HG03575 (cell line): ENCODE data around the gene AKNA.

Experiments used
- ATAC-seq: cut with Tn5 transposase; IDR thresholded peaks from one replicate; pipeline ENCODE4 v1.9.1; 2021; ENCODE audit not compliant: unreplicated experiment, insufficient number of reproducible peaks, low FRiP score; ENCODE audit errors: extremely low read depth

The AKNA gene

DNA sequence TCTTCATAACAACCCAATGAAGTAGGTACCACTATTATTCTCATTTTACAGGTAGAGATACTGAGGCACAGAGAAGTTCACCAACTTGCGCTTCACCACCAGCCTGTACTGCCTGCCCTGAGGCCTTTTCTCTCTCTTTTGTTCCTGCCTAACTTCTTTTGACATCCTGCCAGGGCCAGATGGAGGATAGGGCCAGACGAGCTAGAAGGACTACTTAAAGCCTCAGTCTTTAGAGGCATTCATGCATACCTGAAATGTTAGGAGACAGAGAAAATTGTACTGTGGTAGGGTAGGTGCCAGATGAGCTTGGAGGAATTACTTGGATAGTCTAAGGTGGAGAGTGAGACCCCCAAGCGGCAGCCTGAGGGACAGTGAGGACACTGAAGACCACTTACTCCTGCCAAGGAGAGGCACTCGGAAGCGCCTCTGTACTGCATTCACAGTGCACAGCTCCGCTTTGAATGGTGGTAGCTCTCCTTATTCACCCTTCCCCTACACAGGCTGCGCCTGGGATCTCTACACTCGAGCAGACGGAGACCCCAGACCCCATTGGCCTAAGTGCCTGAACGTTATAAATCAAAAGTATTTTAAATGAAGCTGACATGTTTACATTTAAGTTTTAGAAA, 71.1 kb downstream of the AKNA start:
- ATAC-seq, result no peak

DNA sequence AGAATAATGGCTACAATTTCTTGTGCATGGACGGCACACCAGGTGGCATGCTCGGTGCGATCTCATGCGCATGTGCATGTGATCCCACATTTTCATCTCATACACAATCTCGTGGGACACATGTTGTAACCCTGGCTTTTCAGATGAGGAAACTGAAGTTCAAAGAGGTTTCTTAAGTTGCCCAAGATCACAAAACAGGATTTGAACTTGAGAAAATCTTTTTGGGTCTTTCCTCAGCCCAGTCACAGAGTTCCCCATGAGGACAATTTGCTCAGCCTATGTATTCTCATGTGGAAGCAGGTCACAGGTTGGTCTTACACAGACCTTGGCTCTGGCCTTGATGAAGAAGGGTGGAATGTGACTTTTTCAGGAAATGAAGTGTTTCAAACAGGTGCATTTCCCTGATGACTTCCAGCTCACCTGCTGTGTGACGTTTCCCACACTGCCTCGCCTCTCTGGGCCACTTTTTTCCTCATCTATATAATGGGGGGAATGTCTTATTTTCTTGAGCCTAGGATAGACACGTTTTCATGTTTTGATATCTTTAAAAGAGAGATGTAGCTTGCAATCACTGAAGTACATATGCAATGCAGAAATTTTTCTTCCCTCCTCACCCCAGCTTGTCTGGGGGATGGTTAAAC, 71.9 kb downstream of the AKNA start:
- ATAC-seq, result no peak

DNA sequence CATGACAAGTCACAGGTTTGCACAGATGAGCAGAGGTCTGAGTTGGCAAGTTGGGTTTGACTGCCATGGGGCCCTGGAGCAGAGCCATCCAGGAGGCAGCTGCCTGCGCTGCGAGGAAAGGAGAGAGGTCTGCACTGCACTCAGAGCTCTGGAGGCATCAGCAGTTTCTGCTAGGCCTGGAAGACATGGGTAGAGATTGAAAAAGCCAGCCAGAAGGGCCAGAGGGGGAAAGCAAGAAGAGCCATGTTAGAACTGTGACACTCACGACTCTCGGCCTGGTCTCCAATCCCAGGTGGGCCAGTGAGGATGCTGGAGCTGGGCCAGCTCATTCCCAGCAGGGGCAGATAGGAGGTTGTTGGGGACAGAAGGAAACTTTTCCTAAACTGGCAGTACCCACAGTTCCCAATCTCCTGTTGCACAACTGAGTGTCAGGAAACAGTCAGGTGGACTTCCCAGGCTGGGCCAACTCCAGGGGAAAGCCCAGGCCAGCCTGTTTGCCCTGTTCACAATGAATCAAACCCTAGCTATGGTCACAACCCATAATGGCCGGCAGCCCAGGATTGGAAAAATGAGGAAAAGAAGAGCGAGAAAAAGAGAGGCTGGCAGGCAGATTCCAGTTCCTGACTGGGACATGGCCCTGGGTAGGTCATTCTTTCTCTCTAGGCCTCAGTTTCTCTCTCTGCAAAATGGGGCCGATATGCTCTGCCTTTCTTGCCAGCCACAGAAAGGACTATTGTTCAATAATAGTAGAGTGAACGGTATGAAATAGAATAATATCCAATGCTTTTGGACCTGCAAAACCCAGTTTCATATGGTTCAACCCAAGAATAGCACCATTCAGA, 72.7 kb downstream of the AKNA start:
- no peak for ATAC-seq

- ATAC-seq, result no peak
Observed at GRCh38 chr9:114314256-114314867, 73.4 kb downstream of the AKNA start.

- no peak for ATAC-seq
Observed at GRCh38 chr9:114313186-114313585, 74.6 kb downstream of the AKNA start.

- no peak for ATAC-seq
Observed at GRCh38 chr9:114312513-114312875, 75.3 kb downstream of the AKNA start.

GRCh38 chr9:114311571-114312512, 75.9 kb downstream of the AKNA start:
- no peak for ATAC-seq

- ATAC-seq, result no peak
Observed at GRCh38 chr9:114310471-114311450, 77.0 kb downstream of the AKNA start.

DNA sequence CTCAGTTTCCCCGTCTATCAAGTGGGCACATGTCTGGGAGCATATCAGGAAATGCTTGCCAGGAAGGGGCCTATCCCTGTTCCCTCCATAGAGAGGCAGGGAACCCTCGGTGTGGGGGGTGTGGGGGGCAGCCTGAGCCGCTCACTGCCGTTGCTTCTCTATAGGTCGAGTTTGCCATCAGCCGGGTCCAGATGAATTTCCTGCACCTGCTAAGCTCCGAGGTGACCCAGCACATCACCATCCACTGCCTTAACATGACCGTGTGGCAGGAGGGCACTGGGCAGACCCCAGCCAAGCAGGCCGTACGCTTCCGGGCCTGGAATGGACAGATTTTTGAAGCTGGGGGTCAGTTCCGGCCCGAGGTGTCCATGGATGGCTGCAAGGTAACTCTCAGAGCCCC, 78.7 kb downstream of the AKNA start:
- ATAC-seq, result no peak

GRCh38 chr9:114308361-114308950, 79.3 kb downstream of the AKNA start:
- ATAC-seq, result no peak

GRCh38 chr9:114307899-114308267, 79.9 kb downstream of the AKNA start:
- ATAC-seq, result no peak

- ATAC-seq, result no peak
Observed at GRCh38 chr9:114304416-114305188, 83.2 kb downstream of the AKNA start.

GRCh38 chr9:114303977-114304376, 83.8 kb downstream of the AKNA start:
- no peak for ATAC-seq

GRCh38 chr9:114303571-114303970, 84.2 kb downstream of the AKNA start:
- no peak for ATAC-seq

DNA sequence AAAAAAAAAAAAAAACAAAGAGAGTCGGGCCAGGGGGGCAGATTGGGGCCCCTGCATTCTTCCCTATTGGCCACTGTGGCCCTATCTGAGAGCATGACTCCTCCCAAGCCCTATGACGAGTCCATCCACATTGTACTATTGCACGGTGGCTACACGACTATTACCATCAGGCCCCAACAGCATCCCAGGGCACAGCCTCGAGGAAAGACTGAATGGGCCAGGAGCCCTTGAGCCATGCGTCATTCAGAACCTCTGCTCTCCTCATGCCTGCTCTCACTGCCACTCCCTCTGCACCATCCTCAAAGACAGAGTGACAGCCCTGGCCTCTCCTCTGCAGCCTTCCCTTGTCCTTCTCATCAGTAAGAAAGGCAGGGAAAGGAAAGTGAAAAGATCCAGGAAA, 85.1 kb downstream of the AKNA start:
- ATAC-seq, result no peak

DNA sequence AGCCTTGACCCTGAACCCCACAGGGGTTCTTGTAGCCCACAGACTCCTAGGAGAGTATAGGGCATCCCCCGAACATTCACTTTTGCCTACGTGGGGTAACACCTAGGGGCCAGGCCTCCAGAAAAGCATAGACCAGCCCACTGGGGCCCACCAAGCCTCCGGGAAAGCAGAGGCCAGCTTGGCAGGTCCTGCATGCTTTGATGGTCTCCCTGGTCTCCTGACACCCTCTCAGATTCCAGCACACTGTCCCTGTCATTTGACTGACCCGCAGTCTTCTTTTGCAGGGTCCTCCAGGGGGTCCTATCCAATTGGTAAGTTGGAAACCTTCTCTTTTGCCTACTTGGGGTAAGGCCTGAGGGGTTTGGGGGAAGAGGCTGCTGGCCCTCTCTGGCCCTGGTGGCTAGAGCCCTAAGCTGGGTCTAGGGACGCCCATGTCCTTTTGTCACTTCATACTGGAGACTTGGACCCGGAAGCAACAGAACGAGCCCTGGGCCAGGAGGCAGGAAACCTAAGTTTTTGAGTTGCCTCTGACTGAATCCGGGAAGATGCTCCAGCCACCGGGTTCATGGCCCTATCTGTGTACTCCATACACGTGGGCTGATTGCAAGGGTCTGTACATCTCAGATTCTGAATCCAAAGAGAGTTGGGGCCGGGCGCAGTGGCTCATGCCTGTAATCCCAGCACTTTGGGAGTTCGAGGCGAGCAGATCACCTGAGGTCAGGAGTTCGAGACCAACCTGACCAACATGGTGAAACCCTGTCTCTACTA, 85.8 kb downstream of the AKNA start:
- no peak for ATAC-seq
